DND-41 (cell line): ENCODE data around the gene RAB37.

ENCODE experiments used
- EZH2 ChIP-seq: IDR thresholded peaks from 3 replicates; pipeline ENCODE4 v1.6.1; 2012; ENCODE audit warnings: borderline replicate concordance, low read depth, mild to moderate bottlenecking, moderate library complexity, low read length, inconsistent platforms; ENCODE audit not compliant: severe bottlenecking
- TF ChIP-seq, protein P1 (sequence below): IDR thresholded peaks from 2 replicates; pipeline ENCODE4 v1.5.1; 2012; ENCODE audit warnings: borderline replicate concordance, low read length, moderate library complexity, mild to moderate bottlenecking; ENCODE audit not compliant: poor library complexity, severe bottlenecking; ENCODE audit errors: extremely low read depth

- TF ChIP-seq, protein P1, sequence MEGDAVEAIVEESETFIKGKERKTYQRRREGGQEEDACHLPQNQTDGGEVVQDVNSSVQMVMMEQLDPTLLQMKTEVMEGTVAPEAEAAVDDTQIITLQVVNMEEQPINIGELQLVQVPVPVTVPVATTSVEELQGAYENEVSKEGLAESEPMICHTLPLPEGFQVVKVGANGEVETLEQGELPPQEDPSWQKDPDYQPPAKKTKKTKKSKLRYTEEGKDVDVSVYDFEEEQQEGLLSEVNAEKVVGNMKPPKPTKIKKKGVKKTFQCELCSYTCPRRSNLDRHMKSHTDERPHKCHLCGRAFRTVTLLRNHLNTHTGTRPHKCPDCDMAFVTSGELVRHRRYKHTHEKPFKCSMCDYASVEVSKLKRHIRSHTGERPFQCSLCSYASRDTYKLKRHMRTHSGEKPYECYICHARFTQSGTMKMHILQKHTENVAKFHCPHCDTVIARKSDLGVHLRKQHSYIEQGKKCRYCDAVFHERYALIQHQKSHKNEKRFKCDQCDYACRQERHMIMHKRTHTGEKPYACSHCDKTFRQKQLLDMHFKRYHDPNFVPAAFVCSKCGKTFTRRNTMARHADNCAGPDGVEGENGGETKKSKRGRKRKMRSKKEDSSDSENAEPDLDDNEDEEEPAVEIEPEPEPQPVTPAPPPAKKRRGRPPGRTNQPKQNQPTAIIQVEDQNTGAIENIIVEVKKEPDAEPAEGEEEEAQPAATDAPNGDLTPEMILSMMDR = no peak
- TF ChIP-seq EZH2 = no peak
These were observed 49.5 kb downstream of the RAB37 start for GRCh38 chr17:74786431-74787055.
